ENCODE results near the gene CHRNA4. TPM values are rescaled to one million over a fixed set of nuclear protein-coding genes. Genes with fewer than 3 reads are reported as not detected.

Gene CHRNA4
- total RNA-seq, 1 donor from 2014 or later, result 1.5 TPM

DNA sequence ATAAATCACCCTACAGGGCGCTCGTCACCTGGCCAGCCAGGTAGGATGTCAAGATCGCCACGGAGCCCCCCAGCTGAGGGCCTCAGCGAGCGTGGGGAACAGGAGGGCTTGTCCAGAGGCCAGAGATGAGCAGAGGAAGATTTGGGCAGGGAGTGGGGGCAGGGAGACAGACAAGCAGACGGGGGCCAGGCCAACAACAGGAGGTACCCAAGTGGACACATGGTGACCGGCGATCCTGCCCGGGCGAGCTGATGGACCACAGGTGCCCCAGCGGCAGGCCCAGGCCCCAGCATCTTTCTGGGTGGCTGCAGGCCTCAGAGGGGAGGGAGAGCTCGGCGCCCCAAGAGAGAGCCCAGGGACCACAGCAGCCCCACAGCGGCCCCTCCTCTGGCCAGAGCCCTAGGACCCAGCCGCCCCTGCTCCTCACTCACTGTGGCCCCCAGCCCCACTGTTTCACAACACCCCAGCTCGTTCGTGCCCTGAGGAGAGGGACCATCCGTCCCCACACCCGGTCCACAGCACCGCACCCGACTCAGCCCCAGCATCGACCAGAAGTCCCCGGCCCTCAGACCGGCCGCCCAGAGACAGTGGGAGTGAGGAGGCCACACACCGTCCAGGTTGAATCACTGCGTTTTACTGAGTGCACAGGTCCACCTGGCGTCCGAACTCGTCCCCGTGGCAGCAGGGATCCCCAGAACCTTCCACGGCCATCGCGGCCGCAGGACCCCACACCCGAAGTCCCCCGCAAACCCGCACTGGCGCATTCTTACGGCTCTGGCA lies 38.6 kb upstream of the CHRNA4 start:
- no peak for ATAC-seq (ENCODE audit: poor library complexity)
- DNase-seq, result no peak
- intact Hi-C loops (cut with DNase I), result no loop called here

DNA sequence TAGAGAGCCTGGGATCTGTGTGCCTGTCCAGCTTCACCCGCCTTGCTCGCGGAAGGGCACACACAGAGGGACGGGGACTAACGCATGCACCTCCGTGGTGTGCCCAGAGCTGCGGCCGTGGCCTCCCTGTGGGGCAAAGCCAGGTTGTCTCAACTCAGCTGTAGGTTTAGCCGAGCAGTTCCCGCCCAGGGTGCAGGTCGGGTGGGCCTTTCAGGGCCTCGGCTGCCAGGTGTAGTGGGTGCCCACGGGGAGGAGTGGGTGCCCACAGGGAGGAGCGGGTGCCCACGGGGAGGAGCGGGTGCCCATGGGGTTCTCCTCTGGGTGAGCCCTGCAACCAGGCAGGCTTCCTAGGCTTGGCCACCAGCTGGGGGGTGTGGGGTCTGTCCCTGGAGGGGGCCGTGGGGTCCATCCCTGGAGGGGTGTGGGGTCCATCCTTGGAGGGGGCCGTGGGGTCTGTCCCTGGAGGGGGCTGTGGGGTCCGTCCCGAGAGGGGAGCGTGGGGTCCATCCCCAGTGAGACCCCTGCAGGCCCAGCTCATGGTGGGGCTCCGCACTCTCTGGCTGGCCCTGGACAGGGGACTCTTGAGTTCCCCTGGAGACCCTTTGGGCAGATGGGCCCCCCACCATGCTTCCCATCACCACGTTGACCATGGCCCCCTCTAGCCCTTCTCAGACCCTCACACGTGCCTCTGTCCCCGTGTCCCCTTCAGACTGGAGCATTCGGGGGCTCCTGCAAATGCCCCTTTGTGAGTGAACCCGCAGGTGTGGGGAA lies 37.8 kb upstream of the CHRNA4 start:
- ATAC-seq (ENCODE audit: poor library complexity), result no peak
- DNase-seq, result no peak
- intact Hi-C loops (cut with DNase I), result no loop called here

DNA sequence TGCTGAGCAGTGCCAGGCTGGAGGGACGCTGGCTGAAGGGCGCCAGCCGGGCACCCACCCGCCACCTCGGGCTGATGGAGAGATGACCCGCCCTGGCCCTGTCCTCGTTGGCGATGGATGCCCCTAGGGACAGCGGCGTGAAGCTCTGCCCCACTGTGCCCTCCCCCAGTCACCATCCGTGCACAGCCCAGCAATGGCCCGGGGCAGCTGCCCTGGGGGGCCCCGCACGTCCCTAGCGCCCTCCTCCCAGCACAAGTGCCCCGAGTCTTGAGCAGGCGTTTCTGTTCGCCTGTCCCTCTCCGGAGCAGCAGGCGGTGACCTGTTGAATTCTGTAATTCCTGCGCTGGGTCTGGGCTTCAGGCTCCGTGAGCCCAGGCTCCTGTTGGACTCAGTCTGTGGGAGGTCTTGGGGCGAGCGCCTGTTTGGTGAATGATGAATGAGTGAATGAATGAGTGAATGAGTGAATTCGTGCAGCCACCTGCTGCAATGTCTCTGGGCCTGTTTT lies 36.8 kb upstream of the CHRNA4 start:
- ATAC-seq (ENCODE audit: poor library complexity), result no peak
- DNase-seq, result no peak
- intact Hi-C loops (cut with DNase I), result no loop called here

DNA sequence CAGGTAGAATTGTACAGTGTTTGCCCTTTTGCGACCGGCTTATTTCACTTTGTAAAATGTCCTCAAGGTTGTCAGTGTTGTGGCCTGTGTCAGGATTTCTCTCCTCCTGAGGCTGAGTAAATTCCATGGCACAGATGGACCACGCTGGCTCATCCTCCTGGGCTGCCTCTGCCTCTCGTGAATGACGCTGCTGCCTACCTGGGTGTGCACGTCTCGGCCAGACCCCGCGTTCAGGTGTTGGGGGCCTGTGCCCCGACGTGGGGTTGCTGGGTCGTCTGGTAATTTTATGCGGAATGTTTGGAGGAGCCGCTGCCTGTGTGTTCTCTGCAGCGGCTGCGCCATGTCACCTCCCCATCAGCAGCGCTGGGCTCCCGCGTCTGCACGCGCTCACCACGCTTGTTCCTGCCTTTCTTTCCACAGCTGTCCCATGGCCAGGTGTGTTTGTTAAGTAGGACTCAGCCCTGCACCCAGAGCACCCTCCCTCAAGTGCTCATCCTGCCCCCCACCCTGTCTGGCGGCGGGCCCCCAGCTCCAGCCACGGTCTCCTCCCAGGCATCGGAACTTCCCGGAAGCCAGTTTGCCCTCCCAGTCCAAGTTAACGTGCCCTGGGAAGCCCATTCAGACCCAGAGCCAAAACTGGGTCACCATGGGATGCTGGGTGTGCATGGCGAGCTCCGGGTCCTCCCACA lies 36.1 kb upstream of the CHRNA4 start:
- no peak for ATAC-seq (ENCODE audit: poor library complexity)

DNA sequence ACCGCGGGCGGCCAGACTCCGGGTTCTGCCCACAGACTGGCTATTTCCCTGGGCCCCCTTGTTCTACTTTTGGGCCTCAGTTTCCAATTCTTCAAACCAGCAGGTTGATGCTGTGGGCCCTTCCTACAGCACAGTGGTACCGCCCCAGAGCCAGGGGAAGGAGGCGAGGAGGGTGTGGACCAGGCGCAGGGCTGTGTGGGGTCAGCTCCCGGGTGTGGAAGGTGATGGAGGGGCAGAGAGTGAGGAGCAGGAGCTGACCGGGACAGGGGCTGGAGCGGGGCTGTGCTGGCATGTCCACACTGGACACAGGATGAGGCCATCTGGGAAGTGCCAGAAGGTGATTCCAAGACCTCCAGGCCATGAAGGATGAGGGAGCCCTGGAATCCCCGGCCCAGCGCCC lies 35.2 kb upstream of the CHRNA4 start:
- intact Hi-C loops (cut with DNase I), result no loop called here
- DNase-seq (no peak), ATAC-seq (ENCODE audit: poor library complexity) (no peak)

More for the DNA sequence above, 36.1 kb upstream of the CHRNA4 start:
- DNase-seq, result no peak
- intact Hi-C loops (cut with DNase I), result no loop called here

DNA sequence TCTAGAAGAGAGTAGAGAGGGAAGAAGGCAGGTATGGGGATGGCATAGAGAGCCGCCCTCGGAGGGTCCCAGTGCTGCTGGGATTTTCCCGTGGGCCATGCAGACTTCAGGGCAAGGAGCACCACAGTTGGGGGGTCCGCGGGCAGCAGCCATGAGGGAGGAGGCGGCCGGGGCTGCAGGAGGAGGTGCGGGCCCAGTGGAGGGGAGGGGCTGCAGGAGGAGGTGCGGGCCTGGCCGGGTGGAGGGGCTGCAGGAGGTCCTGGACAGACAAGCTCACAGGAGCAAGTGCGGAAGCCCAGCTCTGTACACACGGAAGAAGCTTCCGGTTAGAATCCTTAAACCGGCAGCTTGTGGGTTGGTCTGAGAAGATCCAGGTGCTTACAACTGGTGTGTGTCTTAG lies 34.6 kb upstream of the CHRNA4 start:
- DNase-seq, result no peak

DNA sequence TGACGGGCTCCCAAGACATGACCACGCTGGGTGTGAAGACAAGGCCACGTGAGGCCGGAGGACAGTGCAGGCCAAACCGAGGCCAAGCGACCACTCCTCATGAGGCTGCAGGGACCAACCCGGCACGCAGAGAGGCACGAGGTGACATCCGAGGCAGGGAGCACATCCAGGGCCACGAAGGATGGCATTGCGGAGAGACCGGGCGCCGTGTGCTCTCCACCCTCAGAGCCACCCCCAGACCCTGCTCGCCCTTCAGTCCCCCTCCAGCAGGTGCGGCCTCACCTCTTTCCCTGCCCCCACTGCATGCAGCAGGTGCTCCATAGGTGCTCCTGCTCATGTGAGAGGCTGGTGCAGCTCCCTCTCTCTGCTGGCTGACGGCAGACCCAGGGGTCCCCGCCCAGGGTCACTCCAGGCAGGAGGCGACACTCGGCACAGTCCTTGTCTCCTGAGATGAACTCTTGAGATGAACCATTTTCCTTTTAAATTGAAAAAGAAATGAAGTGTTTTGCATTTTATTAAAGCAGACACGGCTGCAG lies 33.8 kb upstream of the CHRNA4 start:
- intact Hi-C loops (cut with DNase I), result no loop called here
- DNase-seq (no peak), ATAC-seq (ENCODE audit: poor library complexity) (no peak)

More for the DNA sequence above, 34.6 kb upstream of the CHRNA4 start:
- intact Hi-C loops (cut with DNase I), result no loop called here
- ATAC-seq (ENCODE audit: poor library complexity), result no peak

DNA sequence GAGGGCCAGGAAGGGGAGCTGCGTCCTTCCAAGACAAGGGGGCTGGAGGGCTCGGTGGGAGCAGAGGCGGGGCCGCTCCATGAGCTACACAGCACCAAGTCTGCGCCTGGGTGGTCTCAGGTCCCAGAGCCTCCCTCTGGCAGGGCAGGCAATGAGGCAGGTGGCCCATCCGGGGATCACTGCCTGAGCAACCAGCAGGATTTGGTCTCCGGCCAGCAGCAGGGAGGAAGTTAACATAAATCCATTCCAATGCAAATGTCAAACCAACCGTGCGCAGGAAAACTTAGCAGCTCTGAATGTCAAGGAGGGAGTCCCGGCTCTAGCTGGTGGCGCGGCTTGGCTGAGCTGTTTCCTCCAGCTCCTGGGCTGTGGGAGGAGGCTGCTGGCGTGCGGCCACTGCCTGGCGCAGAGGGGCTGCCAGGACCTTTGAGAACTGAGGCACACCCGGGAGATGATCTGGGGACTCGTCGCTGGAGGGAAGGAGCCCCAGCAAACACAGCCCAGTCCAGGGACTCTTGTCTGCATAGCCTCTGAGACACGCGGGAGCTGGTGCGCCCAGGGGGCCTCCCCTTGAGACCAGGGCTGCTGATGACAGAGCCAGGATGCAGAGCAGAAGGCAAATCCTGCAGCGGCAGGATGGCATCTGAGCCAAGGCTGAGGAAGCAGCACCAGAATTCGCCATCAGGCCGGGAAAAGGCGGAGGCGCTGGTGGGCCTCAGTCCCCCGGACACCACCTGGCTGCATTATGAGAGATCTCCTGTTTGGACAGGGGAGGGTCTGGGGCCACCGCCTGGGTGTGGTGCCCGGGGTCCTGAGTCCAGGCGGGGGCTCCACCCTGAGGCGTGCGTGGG lies 33.1 kb upstream of the CHRNA4 start:
- ATAC-seq (ENCODE audit: poor library complexity) (no peak), DNase-seq (no peak)
- intact Hi-C loops (cut with DNase I), result no loop called here

DNA sequence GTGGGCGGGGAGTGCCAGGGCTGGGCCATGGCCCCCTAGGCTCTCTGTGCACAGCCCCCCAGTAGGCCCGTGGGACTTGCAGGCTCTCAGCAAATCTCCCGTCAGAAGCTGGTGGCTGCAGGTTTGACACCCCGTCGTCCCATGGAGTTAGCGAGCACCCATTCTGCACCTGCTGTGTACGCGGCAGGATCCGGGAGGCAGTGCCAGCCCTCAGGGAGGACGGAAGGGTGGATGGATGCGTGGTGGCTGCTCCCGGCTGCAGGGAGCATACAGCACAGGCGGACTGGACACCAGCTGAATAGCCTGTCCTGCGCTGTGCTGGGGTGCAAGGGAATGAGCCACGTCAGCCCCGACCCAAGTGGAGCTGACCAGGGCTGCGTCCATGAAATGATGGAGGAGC lies 32.4 kb upstream of the CHRNA4 start:
- ATAC-seq (ENCODE audit: poor library complexity), result no peak
- intact Hi-C loops (cut with DNase I), result no loop called here
- no peak for DNase-seq

DNA sequence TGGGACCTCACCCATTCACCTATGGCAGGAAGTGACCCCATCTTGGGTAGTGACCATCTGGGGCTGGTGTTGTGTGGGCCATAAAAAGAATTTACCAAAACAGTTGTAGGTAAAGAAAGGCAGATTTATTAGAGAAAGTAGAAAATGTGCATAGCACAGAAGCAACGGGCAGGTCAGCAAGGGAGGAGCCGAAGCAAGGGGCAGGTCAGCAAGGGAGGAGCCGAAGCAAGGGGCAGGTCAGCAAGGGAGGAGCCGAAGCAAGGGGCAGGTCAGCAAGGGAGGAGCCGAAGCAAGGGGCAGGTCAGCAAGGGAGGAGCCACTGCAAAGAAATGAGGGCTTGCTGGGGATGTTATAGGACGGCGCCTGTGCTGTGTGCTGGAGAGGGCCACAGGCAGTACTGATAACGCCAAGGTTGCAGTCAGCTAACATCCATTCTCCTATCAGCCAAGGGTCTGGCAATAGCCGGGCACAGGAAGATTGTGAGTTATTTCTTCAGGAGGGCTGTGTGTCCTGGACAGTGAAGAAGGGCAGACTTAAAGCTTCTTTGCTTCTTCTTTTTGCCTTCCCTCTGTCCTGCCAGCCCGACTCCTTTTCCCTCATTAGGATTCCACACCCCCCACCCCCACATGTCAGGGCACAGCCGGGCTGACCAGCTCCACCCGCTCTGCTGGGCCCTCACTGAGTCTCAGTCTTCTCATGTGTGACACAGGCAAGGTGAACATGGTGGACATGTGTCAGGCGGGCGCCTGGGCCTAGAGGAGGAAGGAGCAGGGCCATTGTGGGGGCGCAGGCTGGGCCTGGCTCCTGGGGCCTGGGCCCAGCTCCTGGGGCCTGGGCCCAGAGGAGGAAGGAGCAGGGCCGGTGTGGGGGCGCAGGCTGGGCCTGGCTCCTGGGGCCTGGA lies 31.6 kb upstream of the CHRNA4 start:
- DNase-seq (no peak), ATAC-seq (ENCODE audit: poor library complexity) (no peak)
- intact Hi-C loops (cut with DNase I), result no loop called here

DNA sequence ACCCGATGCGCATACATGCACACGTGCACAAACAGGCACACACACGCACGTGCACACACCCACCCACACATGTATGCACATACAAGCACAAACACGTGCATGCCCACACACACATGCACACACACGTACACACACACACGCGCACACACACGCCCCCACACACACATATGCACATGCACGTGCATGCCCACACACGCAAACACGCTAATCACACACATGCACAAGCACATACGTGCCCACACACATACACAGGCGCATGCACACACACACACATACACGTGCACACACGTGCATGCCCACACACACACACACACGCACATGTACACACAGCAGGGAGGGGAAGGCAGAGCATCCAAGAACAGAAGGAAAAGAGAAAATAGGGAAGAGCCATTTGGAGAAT lies 26.8 kb upstream of the CHRNA4 start:
- intact Hi-C loops (cut with DNase I), result no loop called here
- no peak for DNase-seq
- ATAC-seq (ENCODE audit: poor library complexity), result no peak

DNA sequence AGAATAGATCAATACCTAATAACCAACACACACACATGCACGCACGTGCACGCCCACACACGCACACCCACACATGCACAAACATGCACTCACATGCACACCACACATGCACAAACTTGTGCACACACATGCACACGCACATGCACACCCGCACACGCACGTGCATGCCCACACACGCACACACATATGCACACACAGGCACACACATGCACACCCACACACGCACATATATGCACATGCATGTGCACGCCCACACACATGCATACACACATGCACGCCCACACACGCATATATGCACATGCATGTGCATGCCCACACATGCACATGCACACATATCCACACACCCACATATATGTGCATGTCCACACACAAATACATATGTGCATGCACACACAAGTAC lies 26.2 kb upstream of the CHRNA4 start:
- ATAC-seq (ENCODE audit: poor library complexity), result no peak
- intact Hi-C loops (cut with DNase I), result no loop called here
- DNase-seq, result no peak

DNA sequence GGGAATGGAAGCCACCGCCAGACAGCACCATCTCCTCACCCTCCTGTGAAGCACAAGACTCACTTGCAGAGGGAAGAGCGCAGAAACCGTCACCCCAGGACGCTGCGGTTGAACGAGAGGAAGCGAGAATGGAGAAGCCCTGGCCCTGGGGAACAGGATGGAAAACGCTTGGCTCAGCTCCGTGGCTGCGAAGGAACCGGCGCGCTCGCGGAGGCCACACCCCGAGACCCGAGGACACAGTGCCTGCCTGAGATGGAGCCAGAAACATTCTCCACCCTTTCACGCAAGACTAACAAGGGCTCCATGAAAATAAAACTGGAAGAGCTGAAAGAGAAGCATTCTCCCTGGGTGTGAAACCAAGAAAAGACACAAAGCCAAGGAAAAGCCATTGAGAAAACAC lies 25.3 kb upstream of the CHRNA4 start:
- intact Hi-C loops (cut with DNase I), result no loop called here
- DNase-seq (no peak), ATAC-seq (ENCODE audit: poor library complexity) (no peak)

DNA sequence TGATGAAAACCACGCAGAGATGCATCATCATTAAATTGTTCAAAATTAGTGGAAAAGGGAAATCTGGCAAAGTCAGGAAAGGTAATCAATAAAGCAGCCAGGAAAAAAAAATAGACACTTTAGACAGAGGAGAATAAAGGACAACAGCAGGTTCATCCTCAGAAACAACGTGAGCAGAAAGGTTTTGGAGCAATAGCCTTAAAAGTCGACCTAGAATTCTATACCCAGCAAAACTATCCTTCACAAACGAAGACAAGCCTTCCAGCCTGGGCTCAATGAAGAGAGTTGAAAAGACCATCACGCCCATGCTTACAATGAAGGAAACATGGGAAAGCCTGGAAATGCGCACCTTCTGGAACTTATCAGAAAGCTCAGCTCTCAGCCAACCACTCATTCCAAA lies 24.7 kb upstream of the CHRNA4 start:
- DNase-seq (no peak), ATAC-seq (ENCODE audit: poor library complexity) (no peak)
- intact Hi-C loops (cut with DNase I), result no loop called here

DNA sequence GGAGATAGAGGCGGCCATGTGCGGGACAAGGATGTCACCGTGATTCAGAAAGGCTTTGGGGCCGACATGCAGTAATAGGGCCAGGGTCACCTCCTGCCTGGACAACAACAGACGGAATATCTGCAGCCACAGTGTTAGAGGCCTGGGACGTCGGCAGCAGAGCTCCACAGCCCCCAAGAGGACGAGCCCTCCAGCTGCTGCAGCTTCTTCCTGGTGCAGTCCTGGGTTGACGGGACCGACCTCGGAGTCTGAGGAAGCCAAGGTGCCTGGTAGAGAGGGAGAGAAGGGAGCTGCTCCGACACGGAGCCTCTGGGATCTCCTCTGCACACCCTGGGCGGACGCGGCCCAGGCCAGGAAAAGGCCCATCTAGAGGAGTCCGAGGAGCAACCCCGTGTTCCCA lies 23.2 kb upstream of the CHRNA4 start:
- ATAC-seq (ENCODE audit: poor library complexity) (no peak), DNase-seq (no peak)
- intact Hi-C loops (cut with DNase I), result no loop called here

DNA sequence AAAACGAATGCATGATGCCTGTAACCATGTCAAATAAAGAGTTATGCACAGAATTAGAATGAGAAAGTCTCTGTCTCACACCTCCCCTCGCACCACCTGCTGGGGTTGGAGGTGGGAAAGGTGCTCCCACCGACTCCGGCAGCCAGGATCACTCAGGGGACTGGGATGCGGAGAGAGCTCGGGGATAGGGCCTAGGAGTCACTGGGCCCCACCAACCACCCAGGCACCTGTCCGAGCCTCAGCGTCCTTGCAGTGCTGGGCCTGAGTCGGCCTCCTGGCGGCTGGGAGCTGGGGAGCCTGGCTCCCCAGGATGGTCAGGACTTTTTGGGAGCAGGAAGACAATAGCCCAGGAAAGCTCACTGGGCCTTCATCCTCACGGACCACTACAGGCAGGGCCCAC lies 22.4 kb upstream of the CHRNA4 start:
- ATAC-seq (ENCODE audit: poor library complexity) (no peak), DNase-seq (no peak)
- intact Hi-C loops (cut with DNase I), result no loop called here

DNA sequence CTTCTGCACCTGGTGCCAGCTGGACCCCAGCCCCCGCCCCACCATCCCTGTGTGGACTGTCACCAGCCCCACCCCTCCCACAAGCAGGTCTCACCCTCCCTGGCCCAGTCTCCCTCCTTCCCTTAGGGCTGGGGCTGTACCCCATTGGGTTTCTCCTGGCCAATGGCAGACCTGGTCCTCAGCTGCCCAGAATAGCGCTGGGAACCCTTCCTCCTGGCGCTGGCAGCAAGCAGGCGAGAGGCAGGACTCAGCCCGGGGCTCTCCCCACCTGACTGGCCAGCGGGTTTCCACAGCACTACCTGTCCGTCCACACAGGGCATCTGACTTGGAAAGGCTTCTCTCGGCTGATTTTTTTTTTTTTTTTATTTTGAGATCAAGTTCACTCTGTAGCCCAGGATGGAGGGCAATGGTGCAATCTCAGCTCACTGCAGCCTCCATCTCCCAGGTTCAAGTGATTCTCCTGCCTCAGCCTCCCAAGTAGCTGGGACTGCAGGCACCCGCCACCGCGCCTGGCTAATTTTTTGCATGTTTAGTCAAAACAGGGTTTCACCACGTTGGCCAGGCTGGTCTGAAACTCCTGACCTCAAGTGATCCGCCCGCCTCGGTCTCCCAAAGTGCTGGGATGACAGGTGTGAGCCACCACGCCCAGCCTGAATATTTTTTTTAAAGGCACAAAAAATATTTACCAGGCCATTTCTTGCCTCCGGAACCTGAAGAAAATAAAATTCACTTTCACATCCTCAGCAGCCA lies 21.6 kb upstream of the CHRNA4 start:
- peak; percentile 21 for ATAC-seq (ENCODE audit: poor library complexity)
- DNase-seq, result no peak
- intact Hi-C loops (cut with DNase I), result no loop called here
